GM12891 (cell line): ENCODE measurements around the gene TOR3A.

Experiments used
- PAX5 ChIP-seq: IDR thresholded peaks from 2 replicates; pipeline ENCODE4 v1.6.1; 2011; ENCODE audit warnings: low read length, moderate library complexity, mild to moderate bottlenecking; ENCODE audit not compliant: insufficient read depth, severe bottlenecking
- POLR2A ChIP-seq: IDR thresholded peaks from 2 replicates; pipeline ENCODE4 v1.6.1; 2011; ENCODE audit warnings: low read depth, low read length, control low read depth
- POLR2AphosphoS5 ChIP-seq: IDR thresholded peaks from 2 replicates; pipeline ENCODE4 v1.6.1; 2011; ENCODE audit warnings: low read depth, low read length, control low read depth
- POU2F2 ChIP-seq: IDR thresholded peaks from 2 replicates; pipeline ENCODE4 v1.6.1; 2011; ENCODE audit warnings: low read depth, mild to moderate bottlenecking, control low read depth, low read length, moderate library complexity
- SPI1 ChIP-seq: IDR thresholded peaks from 2 replicates; pipeline ENCODE4 v1.6.1; 2011; ENCODE audit warnings: low read depth, low read length, control low read depth
- TAF1 ChIP-seq: IDR thresholded peaks from 2 replicates; pipeline ENCODE4 v1.6.1; 2011; ENCODE audit warnings: low read depth, low read length, control low read depth

DNA sequence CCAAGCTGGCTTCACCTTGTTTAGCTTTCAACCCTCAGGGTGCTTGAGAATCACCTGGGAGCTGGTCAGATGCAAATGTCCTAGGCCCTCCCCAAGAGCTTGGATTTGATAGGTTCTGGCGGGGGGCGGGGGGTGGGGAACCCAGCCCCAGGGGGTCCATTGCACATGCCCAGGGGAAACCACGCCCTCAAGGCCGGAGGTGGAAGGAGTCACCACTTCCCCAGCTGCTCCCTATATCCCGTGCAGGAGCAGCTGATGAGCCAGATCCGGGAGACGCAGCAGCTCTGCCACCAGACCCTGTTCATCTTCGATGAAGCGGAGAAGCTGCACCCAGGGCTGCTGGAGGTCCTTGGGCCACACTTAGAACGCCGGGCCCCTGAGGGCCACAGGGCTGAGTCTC lies 5.8 kb downstream of the TOR3A start:
- no peak for TF ChIP-seq POU2F2
- TF ChIP-seq POLR2A: no peak
- TF ChIP-seq TAF1: no peak
- no peak for TF ChIP-seq PAX5
- TF ChIP-seq SPI1: no peak
- TF ChIP-seq POLR2AphosphoS5: no peak
